Endodermal cell (in vitro differentiated cells): ENCODE measurements around the gene POMP. TPM values are rescaled to one million over a fixed set of nuclear protein-coding genes. Genes with fewer than 3 reads are reported as not detected.

ENCODE experiments used
- DNase-seq: peaks from one replicate; pipeline ENCODE4 v3.0.0-alpha.2; 2017
- H3K27ac ChIP-seq: 2 replicates; pipeline ENCODE4 v1.5.1; 2013; ENCODE audit warnings: mild to moderate bottlenecking, low read depth, low read length, moderate library complexity
- H3K27me3 ChIP-seq: 2 replicates; pipeline ENCODE4 v1.6.1; 2013; ENCODE audit warnings: mild to moderate bottlenecking, low read length, moderate library complexity; ENCODE audit not compliant: insufficient read depth, control insufficient read depth, poor library complexity, severe bottlenecking
- H3K36me3 ChIP-seq: 2 replicates; pipeline ENCODE4 v1.7.0; 2013; ENCODE audit warnings: mild to moderate bottlenecking, low read length, moderate library complexity; ENCODE audit not compliant: control insufficient read depth, insufficient read depth
- H3K4me1 ChIP-seq: one replicate; pipeline ENCODE4 v1.7.0; 2013; ENCODE audit warnings: low read length; ENCODE audit not compliant: control insufficient read depth, insufficient read depth
- H3K4me3 ChIP-seq: 2 replicates; pipeline ENCODE4 v1.5.1; 2013; ENCODE audit warnings: mild to moderate bottlenecking, low read length, moderate library complexity
- H3K9ac ChIP-seq: 2 replicates; pipeline ENCODE4 v1.6.1; 2013; ENCODE audit warnings: mild to moderate bottlenecking, low read length, moderate library complexity; ENCODE audit not compliant: poor library complexity, severe bottlenecking; ENCODE audit errors: extremely low read depth
- H3K9me3 ChIP-seq: 2 replicates; pipeline ENCODE4 v1.6.1; 2013; ENCODE audit warnings: mild to moderate bottlenecking, low read length, moderate library complexity; ENCODE audit not compliant: control insufficient read depth
- H3K27ac Mint-ChIP-seq: 2 replicates; pipeline ENCODE4 v1.8.0; 2020; ENCODE audit warnings: mixed read lengths
- H3K27me3 Mint-ChIP-seq: 2 replicates; pipeline ENCODE4 v1.8.0; 2021; ENCODE audit warnings: mild to moderate bottlenecking, mixed read lengths; ENCODE audit not compliant: insufficient read depth
- H3K36me3 Mint-ChIP-seq: 2 replicates; pipeline ENCODE4 v1.8.0; 2020; ENCODE audit warnings: low read depth, mixed read lengths
- H3K4me1 Mint-ChIP-seq: 2 replicates; pipeline ENCODE4 v1.8.0; 2020; ENCODE audit warnings: mixed read lengths
- H3K4me3 Mint-ChIP-seq: 2 replicates; pipeline ENCODE4 v1.8.0; 2020; ENCODE audit warnings: mild to moderate bottlenecking, moderate library complexity, mixed read lengths
- H3K9me3 Mint-ChIP-seq: 2 replicates; pipeline ENCODE4 v1.8.0; 2020; ENCODE audit warnings: mild to moderate bottlenecking, mixed read lengths
- WGBS, 2 experiments: methylation state at CpG; one replicate each; pipeline versions ENCODE4 v1.1.5 to v1.1.7; 2013; ENCODE audit warnings: missing lambda C conversion rate in 2 of 2, mixed read lengths in 1 of 2; ENCODE audit not compliant: insufficient coverage in 1 of 2, insufficient read length in 1 of 2; 5-methylcytosine and 5-hydroxymethylcytosine counted together
- total RNA-seq, 2 donors: library from RNA; stranded (reverse); fragmentation: NEBNext Ultra II Directional in 1 of 2; extraction: Animal tissue kit (Norgen Biotek cat#: 25700) in 1 of 2; gene quantifications; 2 replicates in 1 of 2; 3 replicates in 1 of 2; pipeline ENCODE4 v1.2.1, GENCODE V29; 2021
- TF ChIP-seq, protein P1 (sequence below): fragments of 200-600 bp; sonication (generic); conservative IDR thresholded peaks from 2 replicates; pipeline ENCODE4 v1.5.0; 2021; ENCODE audit warnings: antibody characterized with exemption, mild to moderate bottlenecking

Gene POMP
- total RNA-seq, 2 donors from 2014 or later: 88.8 to 95.4 TPM

DNA sequence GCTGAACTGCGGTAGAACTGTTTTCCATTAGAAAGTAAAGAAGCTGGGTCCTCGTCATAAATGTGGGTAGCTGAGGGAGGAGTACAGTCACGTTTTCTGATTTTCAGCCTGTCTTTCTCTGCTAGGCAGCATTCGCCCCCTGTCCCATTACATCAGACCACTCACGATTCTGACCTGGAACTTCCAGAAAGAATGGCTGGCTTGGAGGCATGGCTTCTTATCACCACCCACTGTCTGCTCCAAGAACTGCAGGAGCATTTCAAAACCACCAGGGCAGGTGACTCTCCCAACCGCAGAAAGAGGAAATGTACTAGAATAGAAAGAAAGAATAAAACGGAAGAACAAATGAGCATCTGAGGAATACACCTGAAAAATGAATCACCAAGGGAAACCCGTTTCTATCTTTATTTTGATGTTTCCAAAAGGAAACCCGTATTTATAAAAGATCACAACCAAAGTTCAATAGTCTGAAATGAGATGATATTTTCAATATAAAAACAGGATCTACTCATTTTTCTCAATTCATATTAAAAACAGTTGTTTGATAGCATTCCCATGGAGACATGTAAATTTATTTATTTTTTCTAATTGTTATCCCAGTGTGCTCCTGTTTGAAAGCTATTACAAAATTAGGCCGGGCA is 22.1 kb upstream of the POMP start:
- Mint-ChIP-seq H3K4me3 (no peak overlapping the region), H3K4me1 (peaks cover 7% of the 10 kb centered on the region), H3K9me3 (no peaks in the 10 kb centered on the region), H3K27ac (no peak overlapping the region), H3K36me3 (no peaks in the 10 kb centered on the region), H3K27me3 (no peaks in the 10 kb centered on the region)
- Histone ChIP-seq H3K27me3 (no peaks in the 10 kb centered on the region), H3K4me1 (peaks cover 6% of the 10 kb centered on the region), H3K9me3 (no peaks in the 10 kb centered on the region), H3K27ac (no peak overlapping the region), H3K36me3 (no peaks in the 10 kb centered on the region), H3K4me3 (no peak overlapping the region), H3K9ac (no peak overlapping the region)
- TF ChIP-seq, protein P1, sequence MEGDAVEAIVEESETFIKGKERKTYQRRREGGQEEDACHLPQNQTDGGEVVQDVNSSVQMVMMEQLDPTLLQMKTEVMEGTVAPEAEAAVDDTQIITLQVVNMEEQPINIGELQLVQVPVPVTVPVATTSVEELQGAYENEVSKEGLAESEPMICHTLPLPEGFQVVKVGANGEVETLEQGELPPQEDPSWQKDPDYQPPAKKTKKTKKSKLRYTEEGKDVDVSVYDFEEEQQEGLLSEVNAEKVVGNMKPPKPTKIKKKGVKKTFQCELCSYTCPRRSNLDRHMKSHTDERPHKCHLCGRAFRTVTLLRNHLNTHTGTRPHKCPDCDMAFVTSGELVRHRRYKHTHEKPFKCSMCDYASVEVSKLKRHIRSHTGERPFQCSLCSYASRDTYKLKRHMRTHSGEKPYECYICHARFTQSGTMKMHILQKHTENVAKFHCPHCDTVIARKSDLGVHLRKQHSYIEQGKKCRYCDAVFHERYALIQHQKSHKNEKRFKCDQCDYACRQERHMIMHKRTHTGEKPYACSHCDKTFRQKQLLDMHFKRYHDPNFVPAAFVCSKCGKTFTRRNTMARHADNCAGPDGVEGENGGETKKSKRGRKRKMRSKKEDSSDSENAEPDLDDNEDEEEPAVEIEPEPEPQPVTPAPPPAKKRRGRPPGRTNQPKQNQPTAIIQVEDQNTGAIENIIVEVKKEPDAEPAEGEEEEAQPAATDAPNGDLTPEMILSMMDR: peak; percentile 85
- DNase-seq: peak; percentile 87
- 39 to 53% methylated on average over 4 to 10 of the region's 10 CpGs for WGBS, 2 experiments

DNA sequence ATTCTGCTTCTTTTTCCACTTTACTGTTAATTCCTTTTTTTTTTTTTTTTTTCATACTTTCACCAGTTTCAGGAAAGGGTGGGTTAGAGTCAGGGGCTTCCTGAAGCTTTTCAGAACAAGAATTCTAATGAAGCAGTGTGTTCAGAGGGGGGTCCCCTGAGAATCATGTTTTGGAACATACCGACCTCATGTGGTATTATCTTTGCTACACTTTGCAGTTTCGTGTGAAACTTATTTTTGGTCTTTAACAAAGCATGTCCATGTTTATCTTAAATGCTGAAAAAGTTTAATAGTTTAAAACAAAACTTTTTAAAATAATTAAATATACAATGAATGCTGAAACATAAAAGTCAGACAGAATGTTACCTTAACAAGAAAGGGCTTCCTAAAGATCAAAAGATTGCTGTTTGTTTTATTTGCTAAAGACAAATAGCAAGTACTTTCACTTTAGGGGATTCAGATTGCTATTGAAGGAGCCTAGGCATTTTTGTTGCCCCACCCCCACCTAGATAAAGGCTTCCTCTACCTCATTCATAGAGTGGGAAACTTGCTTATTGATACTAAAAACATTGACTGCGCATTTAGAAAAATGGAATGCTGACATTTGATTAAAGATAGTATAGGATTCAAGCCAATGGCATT is 21.1 kb upstream of the POMP start:
- peaks cover 6% of the 10 kb centered on the region for H3K4me1 ChIP-seq
- Mint-ChIP-seq H3K27ac (no peak overlapping the region), H3K9me3 (no peaks in the 10 kb centered on the region), H3K4me1 (peaks cover 7% of the 10 kb centered on the region), H3K36me3 (no peaks in the 10 kb centered on the region), H3K27me3 (no peaks in the 10 kb centered on the region), H3K4me3 (no peak overlapping the region)
- no peaks in the 10 kb centered on the region for H3K9me3 ChIP-seq
- H3K27ac ChIP-seq: no peak overlapping the region
- TF ChIP-seq, protein P1: no peak
- H3K27me3 ChIP-seq: no peaks in the 10 kb centered on the region
- 87 to 100% methylated on average over 1 to 3 of the region's 3 CpGs for WGBS, 2 experiments
- no peak overlapping the region for H3K4me3 ChIP-seq
- DNase-seq: no peak
- no peak overlapping the region for H3K9ac ChIP-seq
- no peaks in the 10 kb centered on the region for H3K36me3 ChIP-seq

DNA sequence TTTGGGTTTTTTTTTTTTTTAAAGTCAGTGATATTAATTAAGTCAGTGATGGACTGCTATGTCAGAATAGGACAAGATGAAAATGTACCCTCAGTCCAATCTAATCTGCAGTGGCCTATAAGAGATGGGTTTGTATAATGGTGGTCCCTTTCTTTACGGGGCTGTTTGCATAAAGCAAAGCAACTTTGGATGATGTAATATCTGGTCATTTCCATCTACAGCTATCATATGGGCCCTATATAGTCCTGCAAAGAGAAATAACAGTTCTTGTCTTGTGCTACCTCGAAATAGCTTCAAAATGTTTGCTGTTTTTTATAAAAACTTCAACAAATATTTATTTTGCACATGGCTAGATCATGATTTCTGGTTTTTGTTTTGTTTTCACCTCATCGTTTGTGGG is 20.2 kb upstream of the POMP start:
- H3K4me3 Mint-ChIP-seq: no peak overlapping the region

More for the DNA sequence above, 20.2 kb upstream of the POMP start:
- Mint-ChIP-seq H3K9me3 (no peaks in the 10 kb centered on the region), H3K27me3 (no peaks in the 10 kb centered on the region), H3K27ac (no peak overlapping the region), H3K4me1 (peaks cover 7% of the 10 kb centered on the region), H3K36me3 (no peaks in the 10 kb centered on the region)
- TF ChIP-seq, protein P1: no peak
- no peak overlapping the region for H3K9ac ChIP-seq
- no peak overlapping the region for H3K4me3 ChIP-seq
- H3K27me3 ChIP-seq: no peaks in the 10 kb centered on the region
- DNase-seq: no peak
- H3K9me3 ChIP-seq: no peaks in the 10 kb centered on the region
- peaks cover 6% of the 10 kb centered on the region for H3K4me1 ChIP-seq
- WGBS, 2 experiments: 80 to 96% methylated on average over 1 to 3 of the region's 3 CpGs
- no peak overlapping the region for H3K27ac ChIP-seq
- H3K36me3 ChIP-seq: no peaks in the 10 kb centered on the region
